Upper lobe of left lung (tissue), 6 donors: ENCODE data around the gene SCG3. TPM values are rescaled to one million over a fixed set of nuclear protein-coding genes. Genes with fewer than 3 reads are reported as not detected.

Source experiments
- ATAC-seq, 2 donors: fragments of 200-7000 bp; cut with Tn5 transposase; one replicate each; pipeline ENCODE4 v1.9.1; 2022; ENCODE audit warnings: mild to moderate bottlenecking in 2 of 2, moderate library complexity in 2 of 2; ENCODE audit not compliant: low FRiP score in 2 of 2
- DNase-seq, 2 donors: peaks; one replicate each; pipeline ENCODE4 v3.0.0-alpha.2; 2019 to 2020
- H3K27ac ChIP-seq, 4 donors: fragments of 200-600 bp; sonication (generic); one replicate each; pipeline ENCODE4 v1.5.1; 2016 to 2019
- H3K27me3 ChIP-seq, 4 donors: fragments of 200-600 bp; sonication (generic); one replicate each; pipeline ENCODE4 v1.5.1; 2017 to 2019
- H3K36me3 ChIP-seq, 4 donors: fragments of 200-600 bp; sonication (generic); one replicate each; pipeline ENCODE4 v1.5.1; 2016 to 2019
- H3K4me1 ChIP-seq, 4 donors: fragments of 200-600 bp; sonication (generic); one replicate each; pipeline ENCODE4 v1.5.1; 2018 to 2019
- H3K4me3 ChIP-seq, 4 donors: fragments of 200-600 bp; sonication (generic); one replicate each; pipeline ENCODE4 v1.5.1; 2017 to 2019; ENCODE audit warnings: mild to moderate bottlenecking in 2 of 4, moderate library complexity in 1 of 4
- H3K9me3 ChIP-seq, 4 donors: fragments of 200-600 bp; sonication (generic); one replicate each; pipeline ENCODE4 v1.5.1; 2018 to 2019
- CTCF ChIP-seq, 6 experiments: fragments of 450-650 bp in 4 of 6; fragments of 200-600 bp in 2 of 6; sonication (generic) in 2 of 6; IDR thresholded peaks; one replicate each; pipeline ENCODE4 v1.5.1; 2016 to 2019; ENCODE audit warnings: antibody characterized with exemption in 6 of 6
- EP300 ChIP-seq, 4 donors: sonication (generic); formaldehyde crosslinking; IDR thresholded peaks; one replicate each; pipeline ENCODE4 v1.5.1; 2017; ENCODE audit warnings: antibody characterized with exemption in 4 of 4, control low read depth in 2 of 4
- POLR2A ChIP-seq, 4 donors: fragments of 450-650 bp; IDR thresholded peaks; one replicate each; pipeline ENCODE4 v1.5.1; 2016 to 2017; ENCODE audit warnings: antibody characterized with exemption in 4 of 4, mild to moderate bottlenecking in 2 of 4
- POLR2AphosphoS5 ChIP-seq, 2 donors: sonication (generic); formaldehyde crosslinking; IDR thresholded peaks; one replicate each; pipeline ENCODE4 v1.5.1; 2017; ENCODE audit warnings: antibody characterized with exemption in 2 of 2
- WGBS, 2 donors: methylation state at CpG; one replicate each; pipeline ENCODE4 v1.1.5; 2017 to 2018; 5-methylcytosine and 5-hydroxymethylcytosine counted together
- total RNA-seq, 6 donors: library from RNA; depleted of rRNA in 4 of 6; stranded (reverse); fragments of >200 nt in 4 of 6; gene quantifications; one replicate each; pipeline versions ENCODE4 v1.1.0 to v1.2.1, GENCODE V29; 2016 to 2021
- donor health status: DM: no; HTN: no; CAD: no; lungs with moderate emphysema.
- donor health status: DM: no; HTN: yes; CAD: no; lungs with severe emphysema.

Gene SCG3
- total RNA-seq, 6 donors from 2014 or later = 0.14 to 0.40 (median 0.27) TPM; not detected in 2

- no peak overlapping the region for H3K4me3 ChIP-seq
- H3K27ac ChIP-seq = no peak overlapping the region
- no peak for TF ChIP-seq CTCF (IDR thresholded peaks at IDR 0.05)
- TF ChIP-seq POLR2AphosphoS5 (IDR thresholded peaks at IDR 0.05) = no peak
- no peak for TF ChIP-seq EP300 (IDR thresholded peaks at IDR 0.05)
- TF ChIP-seq POLR2A (IDR thresholded peaks at IDR 0.05) = no peak
- H3K9me3 ChIP-seq = no peaks in the 10 kb centered on the region
- ATAC-seq (no peak), DNase-seq (no peak)
- 50 to 58% methylated on average over 3 of the region's 3 CpGs for WGBS, 2 donors
- no peaks in the 10 kb centered on the region for H3K36me3 ChIP-seq
- H3K4me1 ChIP-seq = no peaks in the 10 kb centered on the region
- H3K27me3 ChIP-seq = no peaks in the 10 kb centered on the region
These were observed 10.9 kb downstream of the SCG3 start for GRCh38 chr15:51692154-51692553.

GRCh38 chr15:51696566-51696965 is 15.3 kb downstream of the SCG3 start:
- ATAC-seq (no peak), DNase-seq (no peak)
- H3K27ac ChIP-seq = no peak overlapping the region
- no peak overlapping the region for H3K4me3 ChIP-seq
- 75 to 84% methylated on average over 5 of the region's 5 CpGs for WGBS, 2 donors
- no peaks in the 10 kb centered on the region for H3K27me3 ChIP-seq
- no peak for TF ChIP-seq EP300 (IDR thresholded peaks at IDR 0.05)
- no peak for TF ChIP-seq CTCF (IDR thresholded peaks at IDR 0.05)
- TF ChIP-seq POLR2A (IDR thresholded peaks at IDR 0.05) = no peak
- no peak for TF ChIP-seq POLR2AphosphoS5 (IDR thresholded peaks at IDR 0.05)
- H3K36me3 ChIP-seq = no peaks in the 10 kb centered on the region
- H3K9me3 ChIP-seq = no peaks in the 10 kb centered on the region
- H3K4me1 ChIP-seq = no peaks in the 10 kb centered on the region

- no peak overlapping the region for H3K27ac ChIP-seq
- no peaks in the 10 kb centered on the region for H3K9me3 ChIP-seq
- no peak for ATAC-seq
- no peaks in the 10 kb centered on the region for H3K36me3 ChIP-seq
- TF ChIP-seq POLR2AphosphoS5 (IDR thresholded peaks at IDR 0.05) = no peak
- TF ChIP-seq EP300 (IDR thresholded peaks at IDR 0.05) = no peak
- TF ChIP-seq POLR2A (IDR thresholded peaks at IDR 0.05) = no peak
- TF ChIP-seq CTCF (IDR thresholded peaks at IDR 0.05) = no peak
- H3K4me1 ChIP-seq = no peaks in the 10 kb centered on the region
- DNase-seq = no peak
- no peak overlapping the region for H3K4me3 ChIP-seq
- H3K27me3 ChIP-seq = no peaks in the 10 kb centered on the region
- WGBS, 2 donors = 93 to 95% methylated on average over 2 of the region's 2 CpGs
These were observed 15.9 kb downstream of the SCG3 start for GRCh38 chr15:51697163-51697562.

DNA sequence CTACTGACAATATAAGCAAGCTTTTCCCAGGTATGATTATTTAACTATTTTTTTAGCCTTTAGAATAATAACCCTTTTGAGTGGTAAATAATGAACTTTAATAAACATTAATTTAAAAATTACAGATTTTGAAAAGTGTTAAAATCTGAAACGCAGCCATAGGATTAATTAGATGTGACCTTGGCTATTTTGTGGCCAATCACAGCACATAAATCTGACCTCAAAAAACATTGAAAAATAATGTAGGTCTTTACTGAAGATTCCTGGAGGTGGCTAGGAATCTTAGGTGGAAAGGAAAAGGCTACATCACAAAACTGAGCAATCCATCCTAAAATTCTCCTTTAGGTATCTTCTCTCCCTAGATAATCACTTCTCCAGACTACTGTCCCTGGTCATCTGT is 18.1 kb downstream of the SCG3 start:
- no peak for TF ChIP-seq EP300 (IDR thresholded peaks at IDR 0.05)
- no peak for TF ChIP-seq CTCF (IDR thresholded peaks at IDR 0.05)
- TF ChIP-seq POLR2A (IDR thresholded peaks at IDR 0.05) = no peak
- no peak for TF ChIP-seq POLR2AphosphoS5 (IDR thresholded peaks at IDR 0.05)
- Histone ChIP-seq H3K4me3 (no peak overlapping the region), H3K4me1 (no peaks in the 10 kb centered on the region), H3K27ac (no peak overlapping the region), H3K27me3 (no peaks in the 10 kb centered on the region), H3K9me3 (no peaks in the 10 kb centered on the region), H3K36me3 (no peaks in the 10 kb centered on the region)
- ATAC-seq (no peak), DNase-seq (no peak)
- WGBS, 2 donors = 87 to 96% methylated on average over 1 of the region's 1 CpG

- 44 to 59% methylated on average over 1 of the region's 1 CpG for WGBS, 2 donors
- H3K36me3 ChIP-seq = no peaks in the 10 kb centered on the region
- no peak for DNase-seq
- H3K27me3 ChIP-seq = no peaks in the 10 kb centered on the region
- no peaks in the 10 kb centered on the region for H3K4me1 ChIP-seq
- no peak for ATAC-seq
- TF ChIP-seq EP300 (IDR thresholded peaks at IDR 0.05) = no peak
- no peak for TF ChIP-seq POLR2A (IDR thresholded peaks at IDR 0.05)
- TF ChIP-seq POLR2AphosphoS5 (IDR thresholded peaks at IDR 0.05) = no peak
- no peak for TF ChIP-seq CTCF (IDR thresholded peaks at IDR 0.05)
- no peak overlapping the region for H3K27ac ChIP-seq
- no peaks in the 10 kb centered on the region for H3K9me3 ChIP-seq
- H3K4me3 ChIP-seq = no peak overlapping the region
These were observed 21.4 kb downstream of the SCG3 start for GRCh38 chr15:51702710-51703109.
